Gastrocnemius medialis (tissue), 4 donors: ENCODE data around the gene INPPL1. TPM values are rescaled to one million over a fixed set of nuclear protein-coding genes. Genes with fewer than 3 reads are reported as not detected.

Source experiments
- ATAC-seq, 2 donors: fragments of 150-250 bp; one replicate each; pipeline ENCODE4 v1.9.1; 2016
- DNase-seq, 2 donors: peaks; one replicate each; pipeline ENCODE4 v3.0.0-alpha.2; 2019
- H3K27ac ChIP-seq, 4 donors: fragments of 200-600 bp; sonication (generic); 1 replicate in 1 of 4; 2 replicates in 3 of 4; pipeline ENCODE4 v1.5.1; 2016 to 2018; ENCODE audit warnings: mild to moderate bottlenecking in 2 of 4, moderate library complexity in 1 of 4
- H3K27me3 ChIP-seq, 3 donors: fragments of 200-600 bp; sonication (generic) in 2 of 3; 1 replicate in 1 of 3; 2 replicates in 2 of 3; pipeline versions ENCODE4 v1.5.1 to v1.6.0; 2016 to 2019; ENCODE audit warnings: mild to moderate bottlenecking in 1 of 3, moderate library complexity in 1 of 3
- H3K36me3 ChIP-seq, 2 donors: fragments of 200-600 bp; sonication (generic) in 1 of 2; one replicate each; pipeline ENCODE4 v1.5.1; 2017 to 2018
- H3K4me1 ChIP-seq, 2 donors: fragments of 200-600 bp; sonication (generic) in 1 of 2; one replicate each; pipeline ENCODE4 v1.5.1; 2016 to 2017; ENCODE audit warnings: mild to moderate bottlenecking in 2 of 2
- H3K4me3 ChIP-seq, 4 donors: fragments of 200-600 bp; sonication (generic) in 3 of 4; 1 replicate in 1 of 4; 2 replicates in 3 of 4; pipeline ENCODE4 v1.5.1; 2016 to 2019; ENCODE audit warnings: mild to moderate bottlenecking in 2 of 4
- H3K9me3 ChIP-seq, 3 donors: fragments of 200-600 bp; sonication (generic) in 2 of 3; 1 replicate in 1 of 3; 2 replicates in 2 of 3; pipeline ENCODE4 v1.5.1; 2016 to 2019
- POLR2A ChIP-seq, 2 donors: fragments of 450-650 bp; IDR thresholded peaks; one replicate each; pipeline ENCODE4 v1.6.1; 2017; ENCODE audit warnings: antibody characterized with exemption in 2 of 2, mild to moderate bottlenecking in 2 of 2, moderate library complexity in 2 of 2
- in situ Hi-C, 4 donors: fragments of 200-750 bp; cut with MboI; loops; one replicate each; pipeline versions ENCODE4 v1.15.0 to v1.8.0; 2017; ENCODE audit warnings: low sequenced_read_pairs in 4 of 4
- intact Hi-C: fragments of 100-400 bp; cut with DNase I; formaldehyde crosslinking; loops from one replicate; pipeline ENCODE4 v1.15.1; 2023; ENCODE audit warnings: low total_unique reads
- total RNA-seq, 4 donors: library from RNA; depleted of rRNA; stranded (reverse); fragments of >200 nt; gene quantifications; one replicate each; pipeline versions ENCODE4 v1.1.0 to v1.2.3, GENCODE V29; 2016
- TF ChIP-seq, protein P1 (sequence below), 5 experiments: fragments of 450-650 bp in 3 of 5; fragments of 200-600 bp in 2 of 5; sonication (generic) in 2 of 5; IDR thresholded peaks in 4 of 5; conservative IDR thresholded peaks in 1 of 5; 1 replicate in 4 of 5; 2 replicates in 1 of 5; pipeline ENCODE4 v1.5.1; 2016 to 2019; ENCODE audit warnings: antibody characterized with exemption in 5 of 5, mild to moderate bottlenecking in 3 of 5, moderate library complexity in 3 of 5

INPPL1 gene
- total RNA-seq, 4 donors from 2014 or later, result 75.6 to 112 (median 107) TPM

GRCh38 chr11:72271980-72272379, 47.4 kb downstream of the INPPL1 start:
- TF ChIP-seq, protein P1, sequence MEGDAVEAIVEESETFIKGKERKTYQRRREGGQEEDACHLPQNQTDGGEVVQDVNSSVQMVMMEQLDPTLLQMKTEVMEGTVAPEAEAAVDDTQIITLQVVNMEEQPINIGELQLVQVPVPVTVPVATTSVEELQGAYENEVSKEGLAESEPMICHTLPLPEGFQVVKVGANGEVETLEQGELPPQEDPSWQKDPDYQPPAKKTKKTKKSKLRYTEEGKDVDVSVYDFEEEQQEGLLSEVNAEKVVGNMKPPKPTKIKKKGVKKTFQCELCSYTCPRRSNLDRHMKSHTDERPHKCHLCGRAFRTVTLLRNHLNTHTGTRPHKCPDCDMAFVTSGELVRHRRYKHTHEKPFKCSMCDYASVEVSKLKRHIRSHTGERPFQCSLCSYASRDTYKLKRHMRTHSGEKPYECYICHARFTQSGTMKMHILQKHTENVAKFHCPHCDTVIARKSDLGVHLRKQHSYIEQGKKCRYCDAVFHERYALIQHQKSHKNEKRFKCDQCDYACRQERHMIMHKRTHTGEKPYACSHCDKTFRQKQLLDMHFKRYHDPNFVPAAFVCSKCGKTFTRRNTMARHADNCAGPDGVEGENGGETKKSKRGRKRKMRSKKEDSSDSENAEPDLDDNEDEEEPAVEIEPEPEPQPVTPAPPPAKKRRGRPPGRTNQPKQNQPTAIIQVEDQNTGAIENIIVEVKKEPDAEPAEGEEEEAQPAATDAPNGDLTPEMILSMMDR (IDR thresholded peaks at IDR 0.05 in 4 of 5, conservative IDR thresholded peaks at IDR 0.05 in 1 of 5), result no peak
- no peak for TF ChIP-seq POLR2A (IDR thresholded peaks at IDR 0.05)
- no peaks in the 10 kb centered on the region for H3K4me1 ChIP-seq
- ATAC-seq (no peak), DNase-seq (no peak)
- H3K27ac ChIP-seq, result no peak overlapping the region
- H3K36me3 ChIP-seq, result no peaks in the 10 kb centered on the region
- in situ Hi-C loops, result no loop called here
- H3K4me3 ChIP-seq, result no peak overlapping the region
- H3K9me3 ChIP-seq, result no peaks in the 10 kb centered on the region
- intact Hi-C loops, result no loop called here
- H3K27me3 ChIP-seq, result peaks cover 4% of the 10 kb centered on the region in 3 donors

- DNase-seq, result no peak
- H3K4me3 ChIP-seq, result no peak overlapping the region
- no peaks in the 10 kb centered on the region for H3K36me3 ChIP-seq
- no peak overlapping the region for H3K27ac ChIP-seq
- no peaks in the 10 kb centered on the region for H3K9me3 ChIP-seq
- H3K4me1 ChIP-seq, result no peaks in the 10 kb centered on the region
- no peak for ATAC-seq
- H3K27me3 ChIP-seq, result peaks cover 0 to 4% (median 4%) of the 10 kb centered on the region in 3 donors
- in situ Hi-C loops (no loop called here), intact Hi-C loops (no loop called here)
- TF ChIP-seq, protein P1 (IDR thresholded peaks at IDR 0.05 in 4 of 5, conservative IDR thresholded peaks at IDR 0.05 in 1 of 5), result no peak
- TF ChIP-seq POLR2A (IDR thresholded peaks at IDR 0.05), result no peak
Measured at GRCh38 chr11:72274435-72274834, 49.9 kb downstream of the INPPL1 start.

DNA sequence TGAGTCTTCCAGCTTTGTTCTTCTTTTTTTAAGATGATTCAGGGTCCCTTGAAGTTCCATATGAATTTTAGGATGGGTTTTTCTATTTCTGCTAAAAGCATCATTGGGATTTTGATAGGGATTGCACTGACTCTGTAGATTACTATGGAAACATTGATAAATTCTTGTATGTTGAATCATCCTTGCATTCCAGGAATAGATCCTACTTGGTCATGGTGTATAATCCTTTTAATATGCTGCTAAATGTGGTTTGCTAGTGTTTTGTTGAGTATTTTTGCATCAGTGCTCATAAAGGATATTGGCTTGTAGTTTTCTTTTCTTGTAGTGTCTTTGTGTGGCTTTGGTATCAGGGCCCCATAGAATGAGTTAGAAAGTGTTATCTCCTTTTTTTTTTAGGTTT, 54.3 kb downstream of the INPPL1 start:
- Histone ChIP-seq H3K9me3 (no peaks in the 10 kb centered on the region), H3K36me3 (no peaks in the 10 kb centered on the region), H3K4me3 (no peak overlapping the region), H3K27me3 (peaks cover 0 to 6% (median 0%) of the 10 kb centered on the region in 3 donors), H3K4me1 (no peaks in the 10 kb centered on the region), H3K27ac (no peak overlapping the region)
- intact Hi-C loops, result no loop called here
- ATAC-seq, result no peak
- TF ChIP-seq, protein P1 (IDR thresholded peaks at IDR 0.05 in 4 of 5, conservative IDR thresholded peaks at IDR 0.05 in 1 of 5), result no peak
- no peak for TF ChIP-seq POLR2A (IDR thresholded peaks at IDR 0.05)
- in situ Hi-C loops, result no loop called here
- no peak for DNase-seq

DNA sequence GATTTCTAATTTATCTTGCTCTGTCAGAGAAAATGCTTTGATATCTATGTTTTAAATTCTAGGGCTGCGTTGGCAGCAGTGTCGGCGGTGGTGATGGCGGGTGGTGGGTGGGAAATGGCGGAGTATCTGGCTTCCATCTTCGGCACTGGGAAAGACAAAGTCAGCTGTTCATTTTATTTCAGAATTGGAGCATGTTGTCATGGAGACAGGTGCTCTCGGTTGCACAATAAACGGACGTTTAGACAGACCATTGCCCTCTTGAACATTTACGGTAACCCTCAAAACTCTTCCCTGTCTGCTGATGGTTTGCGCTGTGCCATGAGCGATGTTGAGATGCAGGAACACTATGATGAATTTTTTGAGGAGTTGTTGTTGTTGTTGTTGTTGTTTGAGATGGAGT, 55.5 kb downstream of the INPPL1 start:
- ATAC-seq, result no peak
- H3K27me3 ChIP-seq, result peaks cover 0 to 6% (median 0%) of the 10 kb centered on the region in 3 donors
- no peak for DNase-seq
- intact Hi-C loops (no loop called here), in situ Hi-C loops (no loop called here)
- no peaks in the 10 kb centered on the region for H3K4me1 ChIP-seq
- no peaks in the 10 kb centered on the region for H3K36me3 ChIP-seq
- no peak overlapping the region for H3K27ac ChIP-seq
- H3K4me3 ChIP-seq, result no peak overlapping the region
- H3K9me3 ChIP-seq, result no peaks in the 10 kb centered on the region
- TF ChIP-seq POLR2A (IDR thresholded peaks at IDR 0.05), result no peak

GRCh38 chr11:72280726-72281315, 56.3 kb downstream of the INPPL1 start:
- DNase-seq (no peak), ATAC-seq (no peak)
- H3K27ac ChIP-seq, result no peak overlapping the region
- no peaks in the 10 kb centered on the region for H3K36me3 ChIP-seq
- no peaks in the 10 kb centered on the region for H3K9me3 ChIP-seq
- H3K4me1 ChIP-seq, result no peaks in the 10 kb centered on the region
- in situ Hi-C loops, result no loop called here
- intact Hi-C loops, result no loop called here
- peaks cover 0 to 6% (median 0%) of the 10 kb centered on the region in 3 donors for H3K27me3 ChIP-seq
- no peak overlapping the region for H3K4me3 ChIP-seq
- no peak for TF ChIP-seq POLR2A (IDR thresholded peaks at IDR 0.05)
- TF ChIP-seq, protein P1 (IDR thresholded peaks at IDR 0.05 in 4 of 5, conservative IDR thresholded peaks at IDR 0.05 in 1 of 5), result no peak
